SK-N-SH treated with all-trans-retinoic acid at 6 μM for 48 hours (cell line): ENCODE data around the gene PLCB1.

Source experiments
- CSDC2 ChIP-seq: fragments of 250-450 bp; sonication (Bioruptor Pico); IDR thresholded peaks from 2 replicates; pipeline ENCODE4 v1.5.0; 2020; ENCODE audit warnings: mild to moderate bottlenecking, moderate library complexity
- GLIS3 ChIP-seq: fragments of 250-450 bp; sonication (Bioruptor Pico); IDR thresholded peaks from 2 replicates; pipeline ENCODE4 v1.5.0; 2020; ENCODE audit warnings: mild to moderate bottlenecking, moderate library complexity
- TF ChIP-seq, protein P1 (sequence below): fragments of 250-450 bp; sonication (Bioruptor Pico); IDR thresholded peaks from 2 replicates; pipeline ENCODE4 v1.8.0; 2020; ENCODE audit warnings: mild to moderate bottlenecking, moderate library complexity, borderline replicate concordance

DNA sequence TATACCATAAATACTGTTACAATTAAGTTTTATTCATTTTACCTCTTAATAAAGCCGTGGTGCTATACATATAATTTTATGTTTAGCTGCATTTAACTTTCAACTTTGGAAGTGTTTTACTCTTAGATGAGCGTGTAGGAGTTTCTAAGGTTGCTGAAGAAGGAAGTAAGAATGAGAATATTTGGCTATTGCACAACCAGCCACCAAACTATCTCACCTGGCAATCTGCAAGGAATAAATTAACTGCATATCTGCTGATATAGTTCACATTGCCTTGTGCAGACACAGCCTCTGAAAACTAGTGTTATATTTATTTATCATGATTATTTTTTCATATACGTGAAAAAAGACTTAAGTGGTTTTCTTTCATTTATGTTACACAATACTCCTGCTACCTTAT lies 230.4 kb downstream of the PLCB1 start:
- TF ChIP-seq GLIS3 (no peak), CSDC2 (no peak)
- TF ChIP-seq, protein P1, sequence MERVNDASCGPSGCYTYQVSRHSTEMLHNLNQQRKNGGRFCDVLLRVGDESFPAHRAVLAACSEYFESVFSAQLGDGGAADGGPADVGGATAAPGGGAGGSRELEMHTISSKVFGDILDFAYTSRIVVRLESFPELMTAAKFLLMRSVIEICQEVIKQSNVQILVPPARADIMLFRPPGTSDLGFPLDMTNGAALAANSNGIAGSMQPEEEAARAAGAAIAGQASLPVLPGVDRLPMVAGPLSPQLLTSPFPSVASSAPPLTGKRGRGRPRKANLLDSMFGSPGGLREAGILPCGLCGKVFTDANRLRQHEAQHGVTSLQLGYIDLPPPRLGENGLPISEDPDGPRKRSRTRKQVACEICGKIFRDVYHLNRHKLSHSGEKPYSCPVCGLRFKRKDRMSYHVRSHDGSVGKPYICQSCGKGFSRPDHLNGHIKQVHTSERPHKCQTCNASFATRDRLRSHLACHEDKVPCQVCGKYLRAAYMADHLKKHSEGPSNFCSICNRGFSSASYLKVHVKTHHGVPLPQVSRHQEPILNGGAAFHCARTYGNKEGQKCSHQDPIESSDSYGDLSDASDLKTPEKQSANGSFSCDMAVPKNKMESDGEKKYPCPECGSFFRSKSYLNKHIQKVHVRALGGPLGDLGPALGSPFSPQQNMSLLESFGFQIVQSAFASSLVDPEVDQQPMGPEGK (CRISPR knock-in tag), result no peak
